Fibroblast of villous mesenchyme (primary cell): ENCODE data around the gene MRPL53. TPM values are rescaled to one million over a fixed set of nuclear protein-coding genes. Genes with fewer than 3 reads are reported as not detected.
A peak's percentile ranks its signal among the peaks of the same experiment; 100 is the strongest.
"Not testable (repeated sequence)": the region's sequence is repeated elsewhere in the genome, so short reads cannot be mapped to it uniquely, and the experiment has no call there.

ENCODE experiments used
- DNase-seq: peaks from one replicate; pipeline ENCODE4 v3.0.0-alpha.2; 2010; ENCODE audit warnings: low read depth
- H3K4me3 ChIP-seq: 2 replicates; pipeline ENCODE4 v1.5.1; 2011; ENCODE audit warnings: low read depth, mild to moderate bottlenecking, low read length
- CTCF ChIP-seq: IDR thresholded peaks from 2 replicates; pipeline ENCODE4 v1.5.1; 2012; ENCODE audit warnings: low read depth, mild to moderate bottlenecking, low read length; ENCODE audit not compliant: insufficient read depth
- total RNA-seq: library from RNA; depleted of rRNA; stranded (reverse); fragments of >200 nt; gene quantifications from 2 replicates; pipeline ENCODE4 v1.2.3, GENCODE V29; 2012

The MRPL53 gene
- total RNA-seq, 1 donor, result 21.2 TPM

GRCh38 chr2:74462054-74462785 lies 10.3 kb downstream of the MRPL53 start:
- TF ChIP-seq CTCF, result no peak
- H3K4me3 ChIP-seq, result no peak overlapping the region
- DNase-seq, result no peak

- no peak for DNase-seq
- no peak overlapping the region for H3K4me3 ChIP-seq
- TF ChIP-seq CTCF, result peak; percentile 26
Measured at GRCh38 chr2:74461187-74462053, 11.1 kb downstream of the MRPL53 start.

- H3K4me3 ChIP-seq, DNase-seq: not testable (repeated sequence)
Measured at GRCh38 chr2:74460187-74460586, 12.3 kb downstream of the MRPL53 start.

DNA sequence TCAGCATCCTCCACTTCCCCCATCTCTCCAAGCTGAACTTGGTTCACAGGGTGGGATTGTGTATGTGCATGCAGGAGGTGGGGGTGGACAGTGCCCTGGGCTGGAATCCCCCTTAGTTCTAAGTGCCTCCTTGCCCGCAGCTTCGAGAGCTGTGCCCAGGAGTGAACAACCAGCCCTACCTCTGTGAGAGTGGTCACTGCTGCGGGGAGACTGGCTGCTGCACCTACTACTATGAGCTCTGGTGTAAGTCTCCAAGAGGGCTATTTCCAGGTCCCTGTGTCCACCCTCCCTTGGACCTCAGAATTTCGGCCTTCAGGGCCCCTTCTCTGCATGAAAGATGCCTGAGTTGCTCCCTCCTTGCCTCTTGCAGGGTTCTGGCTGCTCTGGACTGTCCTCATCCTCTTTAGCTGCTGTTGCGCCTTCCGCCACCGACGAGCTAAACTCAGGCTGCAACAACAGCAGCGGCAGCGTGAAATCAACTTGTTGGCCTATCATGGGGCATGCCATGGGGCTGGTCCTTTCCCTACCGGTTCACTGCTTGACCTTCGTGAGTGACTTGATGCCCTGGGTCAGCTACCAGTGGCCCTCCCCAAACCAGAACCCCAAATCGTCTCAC lies 12.9 kb downstream of the MRPL53 start:
- DNase-seq, result not testable (repeated sequence)
- peak overlapping the region; percentile 79 for H3K4me3 ChIP-seq

DNA sequence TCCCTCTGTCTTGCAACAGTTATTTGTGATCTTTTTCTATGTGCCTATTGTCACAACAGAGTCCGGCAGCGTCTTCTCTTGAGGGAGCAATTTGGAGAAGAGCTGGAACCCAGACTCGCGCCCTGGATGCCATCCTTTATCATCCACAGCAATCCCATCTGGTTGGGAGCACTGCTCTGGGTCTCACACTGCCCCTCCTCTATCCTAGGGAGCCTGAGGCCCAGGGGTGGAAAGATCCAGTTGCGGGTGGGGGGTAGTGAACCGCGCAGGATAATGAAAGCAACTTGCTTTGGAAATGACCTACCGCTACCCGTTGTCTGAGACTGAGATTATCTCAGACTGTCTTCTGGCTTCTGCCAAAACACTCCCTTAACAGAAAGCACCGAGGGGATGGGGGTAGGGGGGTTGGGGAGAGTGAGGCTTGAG lies 13.5 kb downstream of the MRPL53 start:
- peak; percentile 37 for DNase-seq
- TF ChIP-seq CTCF, result no peak
- peak overlapping the region; percentile 79 for H3K4me3 ChIP-seq

GRCh38 chr2:74458132-74458937 lies 14.1 kb downstream of the MRPL53 start, which contains the start of gene WBP1:
Gene WBP1, plus strand, starts transcription at chr2:74458438. Its CDS starts 165 bp downstream, at chr2:74458603.
- peak; percentile 100 for DNase-seq
- peak within 1 kb of the TSS; percentile 79 for H3K4me3 ChIP-seq
- TF ChIP-seq CTCF, result no peak

- no peak for DNase-seq
- TF ChIP-seq CTCF, result no peak
- H3K4me3 ChIP-seq, result peak overlapping the region; percentile 79
Measured at GRCh38 chr2:74457549-74458131, 14.8 kb downstream of the MRPL53 start.
